Lower leg skin (tissue), 3 donors: ENCODE data around the gene MOCS2.

Experiments
- POLR2A ChIP-seq, 2 donors: fragments of 450-650 bp; IDR thresholded peaks; one replicate each; pipeline ENCODE4 v1.6.1; 2016 to 2017; ENCODE audit warnings: antibody characterized with exemption in 2 of 2, mild to moderate bottlenecking in 1 of 2, moderate library complexity in 1 of 2
- TF ChIP-seq, protein P1 (sequence below), 3 donors: fragments of 450-650 bp; IDR thresholded peaks; one replicate each; pipeline ENCODE4 v1.5.1; 2016; ENCODE audit warnings: antibody characterized with exemption in 3 of 3, mild to moderate bottlenecking in 3 of 3, moderate library complexity in 2 of 3

DNA sequence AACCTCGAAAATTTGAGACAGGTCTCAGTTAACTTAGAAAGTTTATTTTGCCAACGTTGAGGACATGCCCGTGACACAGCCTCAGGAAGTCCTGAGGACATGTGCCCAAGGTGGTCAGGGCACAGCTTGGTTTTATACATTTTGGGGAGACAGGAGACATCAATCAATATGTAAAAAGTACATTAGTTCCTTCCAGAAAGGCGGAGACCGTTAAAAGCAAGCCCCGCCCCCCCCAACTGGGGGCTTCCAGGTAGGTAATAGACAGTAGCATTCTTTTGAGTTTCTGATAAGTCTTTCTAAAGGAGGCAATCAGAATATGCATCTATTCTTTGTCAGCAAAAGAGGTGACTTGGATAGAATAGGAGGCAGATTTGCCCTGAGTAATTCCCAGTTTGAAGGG, 599 bp upstream of the MOCS2 start:
- TF ChIP-seq, protein P1, sequence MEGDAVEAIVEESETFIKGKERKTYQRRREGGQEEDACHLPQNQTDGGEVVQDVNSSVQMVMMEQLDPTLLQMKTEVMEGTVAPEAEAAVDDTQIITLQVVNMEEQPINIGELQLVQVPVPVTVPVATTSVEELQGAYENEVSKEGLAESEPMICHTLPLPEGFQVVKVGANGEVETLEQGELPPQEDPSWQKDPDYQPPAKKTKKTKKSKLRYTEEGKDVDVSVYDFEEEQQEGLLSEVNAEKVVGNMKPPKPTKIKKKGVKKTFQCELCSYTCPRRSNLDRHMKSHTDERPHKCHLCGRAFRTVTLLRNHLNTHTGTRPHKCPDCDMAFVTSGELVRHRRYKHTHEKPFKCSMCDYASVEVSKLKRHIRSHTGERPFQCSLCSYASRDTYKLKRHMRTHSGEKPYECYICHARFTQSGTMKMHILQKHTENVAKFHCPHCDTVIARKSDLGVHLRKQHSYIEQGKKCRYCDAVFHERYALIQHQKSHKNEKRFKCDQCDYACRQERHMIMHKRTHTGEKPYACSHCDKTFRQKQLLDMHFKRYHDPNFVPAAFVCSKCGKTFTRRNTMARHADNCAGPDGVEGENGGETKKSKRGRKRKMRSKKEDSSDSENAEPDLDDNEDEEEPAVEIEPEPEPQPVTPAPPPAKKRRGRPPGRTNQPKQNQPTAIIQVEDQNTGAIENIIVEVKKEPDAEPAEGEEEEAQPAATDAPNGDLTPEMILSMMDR (IDR thresholded peaks at IDR 0.05), result no peak
- no peak for TF ChIP-seq POLR2A (IDR thresholded peaks at IDR 0.05)
